HL-60/S4 treated with retinoic acid at 250 ng/mL for 4 days and 3 days (cell line): Measurements from ENCODE around the gene ZDHHC11.
"Not testable (repeated sequence)": the region's sequence is repeated elsewhere in the genome, so short reads cannot be mapped to it uniquely, and the experiment has no call there.

Experiments
- in situ Hi-C: fragments of 300-500 bp; cut with MboI; formaldehyde crosslinking; loops from 2 replicates; pipeline ENCODE4 v1.7.0; 2022; ENCODE audit warnings: low sequenced_read_pairs

ZDHHC11 gene

DNA sequence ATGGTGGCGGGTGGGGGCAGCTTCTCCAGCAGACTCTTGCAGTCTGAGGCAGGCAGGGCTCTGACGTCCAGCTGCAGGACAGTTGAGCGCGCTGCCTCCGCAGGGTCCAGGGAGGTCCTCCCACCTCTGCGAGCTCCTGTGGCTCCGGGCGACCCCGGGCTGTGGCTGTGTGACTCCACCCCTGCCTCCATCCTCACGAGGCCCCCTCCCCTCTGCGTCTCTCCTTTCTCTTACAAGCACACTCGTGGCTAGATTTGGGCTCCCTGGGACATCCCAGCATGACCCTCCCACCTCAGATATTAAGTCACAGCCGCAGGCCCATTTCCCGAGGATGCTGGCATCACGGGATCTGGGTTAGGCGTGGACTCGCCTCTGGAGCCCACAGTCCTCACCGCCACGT, 100.6 kb downstream of the ZDHHC11 start:
- in situ Hi-C loops = not testable (repeated sequence)

DNA sequence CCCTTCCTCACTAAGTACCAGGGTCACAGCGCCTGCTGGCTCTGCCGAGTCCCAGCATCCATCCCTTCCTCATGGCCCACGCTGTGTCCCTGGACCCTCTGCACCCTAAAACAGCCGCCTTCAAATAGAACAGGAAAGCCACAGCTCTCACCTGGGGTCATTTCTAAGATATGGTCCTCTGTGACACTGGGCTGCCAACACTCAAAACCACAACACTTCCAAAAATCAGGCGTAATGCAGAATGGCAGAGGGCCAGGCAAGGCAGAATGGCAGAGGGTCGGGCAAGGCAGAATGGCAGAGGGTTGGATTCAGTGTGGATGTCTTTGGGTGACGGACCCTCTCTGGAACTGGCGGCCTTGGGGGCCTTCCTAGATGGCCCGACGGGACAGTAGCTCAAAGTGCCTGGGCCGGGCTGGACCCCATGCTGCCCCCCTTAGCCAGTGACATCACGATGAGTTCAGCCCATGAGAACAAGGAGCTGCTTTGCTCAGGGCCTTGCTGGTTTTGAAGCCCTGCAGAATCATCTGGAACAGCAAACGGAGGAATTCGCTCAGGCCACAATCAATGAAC, 101.6 kb downstream of the ZDHHC11 start:
- in situ Hi-C loops = no loop called here

DNA sequence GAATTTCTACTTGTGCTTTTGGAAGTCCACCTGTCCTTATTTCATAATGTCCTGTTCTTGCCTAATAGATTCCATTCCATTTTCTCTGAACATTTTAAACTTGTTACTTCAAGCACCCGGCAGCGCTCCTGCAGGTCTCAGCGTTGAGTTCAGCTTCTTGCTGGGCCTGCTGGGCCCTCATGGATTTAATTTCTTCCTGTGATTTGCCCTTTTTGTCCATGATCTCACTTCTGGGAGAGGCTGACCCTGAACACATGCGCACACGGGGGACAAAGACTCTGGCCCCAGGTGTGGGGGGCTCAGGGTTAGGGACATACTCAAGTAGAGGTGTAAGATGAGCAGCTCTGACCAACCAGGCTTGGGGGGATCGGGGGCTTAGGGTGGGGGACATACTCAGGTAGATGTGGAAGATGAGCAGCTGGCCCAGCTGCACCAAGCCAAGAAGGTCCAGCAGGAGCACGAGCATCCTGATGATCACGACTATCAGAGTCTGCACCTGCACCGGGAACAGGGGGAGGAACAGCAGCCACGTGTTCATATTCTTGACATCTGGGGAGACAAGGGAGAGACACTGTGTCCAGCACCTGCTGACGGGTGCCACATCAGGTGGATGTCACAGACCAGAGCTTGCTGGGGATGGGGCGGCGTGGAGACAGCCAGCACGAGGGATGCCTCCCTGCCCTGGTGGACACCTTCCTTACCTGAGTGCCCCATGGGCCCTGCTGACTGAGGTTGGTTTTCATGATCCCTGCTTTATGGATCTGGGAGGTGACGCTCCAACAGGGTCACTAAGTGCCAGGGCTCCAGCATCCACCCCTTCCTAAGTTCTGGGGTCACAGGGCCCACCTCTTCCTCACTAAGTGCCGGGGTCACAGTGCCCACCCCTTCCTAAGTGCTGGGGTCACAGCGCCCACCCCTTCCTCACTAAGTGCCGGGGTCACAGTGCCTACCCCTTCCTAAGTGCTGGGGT, 102.5 kb downstream of the ZDHHC11 start:
- in situ Hi-C loops = not testable (repeated sequence)

DNA sequence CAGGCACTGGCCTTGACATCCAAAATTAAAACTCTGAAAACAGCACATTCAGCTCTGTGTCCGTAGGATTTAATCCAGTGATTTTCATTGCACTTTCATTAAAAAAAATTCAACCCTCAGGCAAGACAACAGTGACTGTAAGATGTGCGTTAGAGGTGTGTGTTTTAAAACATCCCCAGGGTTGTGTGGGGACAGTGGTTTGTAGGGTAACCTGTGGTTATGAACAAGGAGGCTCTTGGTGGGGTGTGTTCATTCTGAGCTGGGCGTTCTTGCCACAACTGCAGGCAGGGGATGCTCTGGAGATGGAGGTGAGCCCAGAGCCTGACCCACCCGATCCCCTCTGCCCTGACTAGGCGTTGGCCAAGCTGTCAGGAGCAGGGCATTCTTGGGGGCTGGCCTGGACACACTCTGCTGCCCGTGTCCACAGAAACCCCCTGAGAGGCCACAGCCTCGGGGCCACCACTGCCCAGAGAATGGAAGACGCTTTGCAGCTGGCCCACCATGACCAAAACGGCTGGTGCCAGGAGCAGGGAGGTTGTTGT, 103.4 kb downstream of the ZDHHC11 start:
- in situ Hi-C loops = not testable (repeated sequence)

DNA sequence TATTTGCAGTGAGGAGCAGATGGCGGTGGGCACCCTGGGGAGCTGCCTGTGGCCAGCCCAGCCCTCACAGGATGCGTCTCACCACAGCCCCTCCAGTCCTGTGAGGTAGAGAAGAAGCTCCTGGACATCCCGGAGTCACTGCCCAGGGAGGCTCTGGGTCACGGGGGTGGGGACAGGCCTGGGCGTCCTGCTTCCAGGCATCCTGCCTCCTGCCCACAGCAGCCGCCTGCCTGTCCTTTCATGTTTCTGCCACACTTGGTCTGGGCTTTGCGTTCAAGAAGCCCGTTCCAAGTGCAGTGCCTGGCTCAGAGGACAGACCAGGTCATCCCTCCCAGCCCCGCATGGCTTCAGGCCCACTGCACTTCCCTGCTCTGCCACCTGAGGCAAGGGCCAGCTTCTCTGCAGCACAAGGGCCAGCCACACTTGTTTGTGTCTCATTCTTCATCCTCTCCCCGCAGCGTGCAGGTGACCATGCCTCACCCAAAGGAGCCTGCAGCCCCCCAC, 104.5 kb downstream of the ZDHHC11 start:
- in situ Hi-C loops = no loop called here
